Glutamatergic neuron (in vitro differentiated cells): ENCODE results near the gene TMEM158. TPM values are rescaled to one million over a fixed set of nuclear protein-coding genes. Genes with fewer than 3 reads are reported as not detected.

Experiments used
- DNase-seq: peaks from one replicate; pipeline ENCODE4 v3.0.0; 2022
- H3K27ac Mint-ChIP-seq: one replicate; pipeline ENCODE4 v1.8.0; 2020; ENCODE audit warnings: mild to moderate bottlenecking, mixed read lengths, inconsistent platforms; ENCODE audit not compliant: unreplicated experiment
- H3K27me3 Mint-ChIP-seq: one replicate; pipeline ENCODE4 v1.8.0; 2020; ENCODE audit warnings: mild to moderate bottlenecking, moderate library complexity, mixed read lengths, inconsistent platforms; ENCODE audit not compliant: unreplicated experiment
- H3K36me3 Mint-ChIP-seq: one replicate; pipeline ENCODE4 v1.8.0; 2020; ENCODE audit warnings: mild to moderate bottlenecking, mixed read lengths, inconsistent platforms; ENCODE audit not compliant: unreplicated experiment
- H3K4me1 Mint-ChIP-seq: one replicate; pipeline ENCODE4 v1.8.0; 2020; ENCODE audit warnings: mild to moderate bottlenecking, low read depth, mixed read lengths, inconsistent platforms; ENCODE audit not compliant: unreplicated experiment
- H3K4me3 Mint-ChIP-seq: one replicate; pipeline ENCODE4 v1.8.0; 2020; ENCODE audit warnings: mild to moderate bottlenecking, mixed read lengths, inconsistent platforms; ENCODE audit not compliant: unreplicated experiment
- H3K9me3 Mint-ChIP-seq: one replicate; pipeline ENCODE4 v1.8.0; 2020; ENCODE audit warnings: mild to moderate bottlenecking, moderate library complexity, mixed read lengths, inconsistent platforms; ENCODE audit not compliant: unreplicated experiment
- CTCF ChIP-seq: fragments of 200-600 bp; sonication (generic); IDR thresholded peaks from one replicate; pipeline ENCODE4 v1.5.0; 2021; ENCODE audit not compliant: partially characterized antibody, unreplicated experiment
- total RNA-seq: library from RNA; stranded (reverse); fragmentation: NEBNext Ultra II Directional; extraction: Animal tissue kit (Norgen Biotek cat#: 25700); gene quantifications from one replicate; pipeline ENCODE4 v1.2.1, GENCODE V29; 2021; ENCODE audit not compliant: unreplicated experiment

Gene TMEM158
- total RNA-seq, 1 donor from 2014 or later = 7.8 TPM

- DNase-seq = no peak
Observed at GRCh38 chr3:45246241-45246640, 20.2 kb upstream of the TMEM158 start.

DNA sequence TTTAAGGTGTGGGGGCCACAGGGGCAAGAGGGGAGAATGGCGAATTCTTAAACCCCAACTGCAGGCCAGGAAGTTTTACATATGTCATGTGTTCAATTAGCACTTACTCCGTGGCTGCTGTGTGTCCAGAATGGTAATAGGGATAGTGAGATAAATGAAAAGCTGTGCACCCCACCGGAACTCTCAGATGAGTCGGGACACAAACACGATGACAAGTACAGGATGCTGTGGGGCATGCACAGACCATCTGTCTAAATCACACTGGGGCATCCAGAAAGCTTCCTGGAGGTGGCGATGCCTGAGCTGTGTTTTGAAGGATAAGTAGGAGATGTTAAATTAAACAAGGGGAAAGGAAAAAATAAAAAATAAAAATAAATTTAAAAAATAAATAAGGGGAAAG is 18.3 kb upstream of the TMEM158 start:
- peaks cover 4% of the 10 kb centered on the region for H3K9me3 Mint-ChIP-seq
- peaks cover 1% of the 10 kb centered on the region for H3K27me3 Mint-ChIP-seq

More at GRCh38 chr3:45246241-45246640, 20.2 kb upstream of the TMEM158 start:
- Mint-ChIP-seq H3K4me1 (no peaks in the 10 kb centered on the region), H3K4me3 (no peak overlapping the region), H3K36me3 (no peaks in the 10 kb centered on the region), H3K27me3 (peaks cover 1% of the 10 kb centered on the region), H3K27ac (no peak overlapping the region), H3K9me3 (peaks cover 4% of the 10 kb centered on the region)
- TF ChIP-seq CTCF = no peak

GRCh38 chr3:45241206-45241605 is 15.1 kb upstream of the TMEM158 start:
- DNase-seq = no peak
- Mint-ChIP-seq H3K4me1 (no peaks in the 10 kb centered on the region), H3K4me3 (no peak overlapping the region), H3K36me3 (no peaks in the 10 kb centered on the region), H3K27ac (no peak overlapping the region), H3K27me3 (peaks cover 1% of the 10 kb centered on the region), H3K9me3 (peaks cover 4% of the 10 kb centered on the region)
- TF ChIP-seq CTCF = no peak

More for the DNA sequence above, 18.3 kb upstream of the TMEM158 start:
- H3K36me3 Mint-ChIP-seq = no peaks in the 10 kb centered on the region
- no peaks in the 10 kb centered on the region for H3K4me1 Mint-ChIP-seq
- no peak overlapping the region for H3K4me3 Mint-ChIP-seq
- no peak overlapping the region for H3K27ac Mint-ChIP-seq
- TF ChIP-seq CTCF = no peak
- no peak for DNase-seq

DNA sequence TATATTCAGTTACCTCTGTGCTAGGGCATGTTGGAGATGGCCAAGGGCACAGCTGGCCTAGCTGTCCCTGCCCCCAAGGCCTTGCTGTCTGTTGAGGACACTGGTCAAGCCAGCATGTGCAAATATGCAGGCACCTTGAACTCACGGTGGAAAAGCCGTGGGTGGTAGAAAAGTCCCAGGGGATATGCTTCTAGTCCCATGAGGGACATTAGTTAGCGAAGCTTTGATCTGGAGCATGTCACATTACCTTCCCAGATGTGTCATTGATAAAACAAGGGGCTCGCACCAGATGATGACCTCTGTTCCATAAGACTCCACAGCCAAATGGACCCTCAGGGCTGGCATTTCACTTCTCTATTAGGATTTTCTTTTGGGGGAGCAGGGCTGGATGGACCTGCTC is 14.2 kb upstream of the TMEM158 start:
- H3K27ac Mint-ChIP-seq = no peak overlapping the region
- peaks cover 5% of the 10 kb centered on the region for H3K36me3 Mint-ChIP-seq
- H3K4me1 Mint-ChIP-seq = no peaks in the 10 kb centered on the region
- peaks cover 1% of the 10 kb centered on the region for H3K27me3 Mint-ChIP-seq
- no peak for TF ChIP-seq CTCF
- no peak overlapping the region for H3K4me3 Mint-ChIP-seq
- peaks cover 4% of the 10 kb centered on the region for H3K9me3 Mint-ChIP-seq
- no peak for DNase-seq

GRCh38 chr3:45239254-45239653 is 13.2 kb upstream of the TMEM158 start:
- Mint-ChIP-seq H3K4me1 (no peaks in the 10 kb centered on the region), H3K27ac (no peak overlapping the region), H3K36me3 (peaks cover 7% of the 10 kb centered on the region), H3K9me3 (peaks cover 4% of the 10 kb centered on the region), H3K27me3 (no peaks in the 10 kb centered on the region), H3K4me3 (no peak overlapping the region)
- no peak for DNase-seq
- no peak for TF ChIP-seq CTCF
